ENCODE data around the gene SLC8A1. TPM values are rescaled to one million over a fixed set of nuclear protein-coding genes. Genes with fewer than 3 reads are reported as not detected.

SLC8A1 gene
- total RNA-seq, 1 experiment from 2014 or later: 1.6 TPM

DNA sequence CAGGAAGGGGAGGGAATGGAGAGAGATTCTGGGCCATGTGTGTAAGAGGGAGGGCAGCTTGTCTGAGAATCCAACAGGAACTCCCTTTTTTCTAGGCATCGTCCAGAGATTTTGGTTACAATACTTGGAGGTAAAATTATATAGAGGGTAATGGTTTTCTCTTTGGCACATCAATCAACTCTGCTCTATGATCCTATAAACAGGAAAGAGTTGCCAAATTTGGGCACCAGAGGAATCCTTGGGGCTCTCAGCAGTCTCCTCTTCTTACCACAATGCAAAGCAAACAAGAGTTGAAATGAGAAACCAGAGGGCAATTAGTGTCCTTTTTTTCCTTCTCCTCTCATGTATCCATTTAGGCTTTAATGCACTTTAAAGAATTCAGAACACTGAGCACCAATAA, 243.4 kb downstream of the SLC8A1 start:
- DNase-seq (ENCODE audit: unreplicated experiment): no peak
- Mint-ChIP-seq H3K9me3 (ENCODE audit: unreplicated experiment) (no peaks in the 10 kb centered on the region), H3K4me1 (ENCODE audit: insufficient read depth, unreplicated experiment) (no peaks in the 10 kb centered on the region), H3K27ac (ENCODE audit: low read depth, unreplicated experiment) (no peak overlapping the region), H3K36me3 (ENCODE audit: insufficient read depth, unreplicated experiment) (peaks cover 6% of the 10 kb centered on the region), H3K27me3 (ENCODE audit: insufficient read depth, unreplicated experiment) (no peaks in the 10 kb centered on the region), H3K4me3 (ENCODE audit: unreplicated experiment) (no peak overlapping the region)
- TF ChIP-seq, protein P1, sequence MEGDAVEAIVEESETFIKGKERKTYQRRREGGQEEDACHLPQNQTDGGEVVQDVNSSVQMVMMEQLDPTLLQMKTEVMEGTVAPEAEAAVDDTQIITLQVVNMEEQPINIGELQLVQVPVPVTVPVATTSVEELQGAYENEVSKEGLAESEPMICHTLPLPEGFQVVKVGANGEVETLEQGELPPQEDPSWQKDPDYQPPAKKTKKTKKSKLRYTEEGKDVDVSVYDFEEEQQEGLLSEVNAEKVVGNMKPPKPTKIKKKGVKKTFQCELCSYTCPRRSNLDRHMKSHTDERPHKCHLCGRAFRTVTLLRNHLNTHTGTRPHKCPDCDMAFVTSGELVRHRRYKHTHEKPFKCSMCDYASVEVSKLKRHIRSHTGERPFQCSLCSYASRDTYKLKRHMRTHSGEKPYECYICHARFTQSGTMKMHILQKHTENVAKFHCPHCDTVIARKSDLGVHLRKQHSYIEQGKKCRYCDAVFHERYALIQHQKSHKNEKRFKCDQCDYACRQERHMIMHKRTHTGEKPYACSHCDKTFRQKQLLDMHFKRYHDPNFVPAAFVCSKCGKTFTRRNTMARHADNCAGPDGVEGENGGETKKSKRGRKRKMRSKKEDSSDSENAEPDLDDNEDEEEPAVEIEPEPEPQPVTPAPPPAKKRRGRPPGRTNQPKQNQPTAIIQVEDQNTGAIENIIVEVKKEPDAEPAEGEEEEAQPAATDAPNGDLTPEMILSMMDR (IDR thresholded peaks at IDR 0.05; ENCODE audit: unreplicated experiment): no peak
- no TSS peak for BruUV-seq (replicated peaks)
- intact Hi-C loops (cut with micrococcal nuclease): no loop called here
- ChIA-PET CTCF (interaction anchor here (0.5 to 1.0 kb wide), 2 partner anchors 347 to 420 kb away, joined by 4 read pairs; no protein-coding TSS in a partner anchor), POLR2A (interaction anchor here (0.7 kb wide), 1 partner anchor 176 kb away, joined by 3 read pairs; no protein-coding TSS in a partner anchor)

DNA sequence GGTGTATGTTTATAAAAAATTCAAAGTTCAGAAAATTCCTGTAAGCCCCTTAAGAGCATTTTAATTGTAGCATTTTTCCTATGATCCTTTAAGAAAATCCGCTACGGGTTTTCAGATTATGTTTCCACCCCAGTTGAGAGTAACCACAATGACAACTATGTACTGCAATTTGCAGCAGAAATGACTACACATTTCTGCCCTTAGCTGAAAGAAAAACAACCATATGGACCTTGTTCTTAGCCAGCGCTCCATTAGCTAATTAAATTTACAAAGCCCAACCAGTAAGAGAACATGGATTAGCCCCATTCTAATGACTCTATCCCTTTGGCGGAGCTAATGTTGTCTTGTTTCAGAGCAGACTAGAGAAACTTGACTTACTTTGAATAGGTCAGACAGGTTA, 247.6 kb downstream of the SLC8A1 start:
- Mint-ChIP-seq H3K27me3 (ENCODE audit: insufficient read depth, unreplicated experiment) (no peaks in the 10 kb centered on the region), H3K4me3 (ENCODE audit: unreplicated experiment) (no peak overlapping the region), H3K9me3 (ENCODE audit: unreplicated experiment) (no peaks in the 10 kb centered on the region), H3K27ac (ENCODE audit: low read depth, unreplicated experiment) (no peak overlapping the region), H3K36me3 (ENCODE audit: insufficient read depth, unreplicated experiment) (peaks cover 6% of the 10 kb centered on the region), H3K4me1 (ENCODE audit: insufficient read depth, unreplicated experiment) (peaks cover 4% of the 10 kb centered on the region)
- no TSS peak for BruUV-seq (replicated peaks)
- CTCF ChIA-PET: interaction anchor here (0.6 to 0.8 kb wide), 4 partner anchors 9 to 359 kb away, joined by 3 to 5 read pairs (median 3); no protein-coding TSS in a partner anchor
- TF ChIP-seq, protein P1 (IDR thresholded peaks at IDR 0.05; ENCODE audit: unreplicated experiment): no peak
- no peak for DNase-seq (ENCODE audit: unreplicated experiment)
- POLR2A ChIA-PET: no interaction called here
- intact Hi-C loops (cut with micrococcal nuclease): no loop called here

DNA sequence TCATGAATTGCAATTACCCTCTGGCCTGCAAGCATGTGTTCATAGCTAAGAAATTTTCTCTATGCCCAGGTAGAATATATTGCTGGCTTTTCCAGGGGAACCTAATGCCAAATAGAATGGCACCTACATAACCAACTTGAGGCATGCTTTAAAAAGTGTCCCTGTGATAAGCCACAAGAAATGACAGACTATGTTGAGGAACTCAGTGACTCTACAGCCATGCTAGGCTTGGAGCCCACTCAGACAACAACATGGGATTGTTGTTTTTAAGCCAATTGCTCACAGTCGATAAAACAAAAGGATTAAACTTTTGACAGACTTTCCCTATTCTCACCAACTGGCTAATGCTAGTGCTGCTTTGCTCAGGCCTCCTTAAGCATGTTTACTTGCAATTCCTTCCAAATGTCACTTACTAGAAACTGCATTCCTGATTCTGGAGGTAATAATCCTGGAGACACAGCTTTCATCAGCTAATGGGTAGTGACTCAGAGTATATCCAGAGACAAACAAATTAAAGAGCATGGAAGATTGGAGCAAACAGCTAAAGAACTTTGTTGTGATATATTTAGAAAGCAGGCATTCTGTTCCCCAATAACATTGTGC, 249.0 kb downstream of the SLC8A1 start:
- TF ChIP-seq, protein P1 (IDR thresholded peaks at IDR 0.05; ENCODE audit: unreplicated experiment): no peak
- ChIA-PET POLR2A (interaction anchor here (0.5 kb wide), 1 partner anchor 286 kb away, joined by 3 read pairs; no protein-coding TSS in a partner anchor), CTCF (interaction anchor here (0.7 to 2.5 kb wide), 3 partner anchors 10 to 1495 kb away, joined by 3 to 11 read pairs (median 3); no protein-coding TSS in a partner anchor)
- no peak for DNase-seq (ENCODE audit: unreplicated experiment)
- Mint-ChIP-seq H3K4me3 (ENCODE audit: unreplicated experiment) (no peak overlapping the region), H3K9me3 (ENCODE audit: unreplicated experiment) (no peaks in the 10 kb centered on the region), H3K36me3 (ENCODE audit: insufficient read depth, unreplicated experiment) (peaks cover 6% of the 10 kb centered on the region), H3K27me3 (ENCODE audit: insufficient read depth, unreplicated experiment) (no peaks in the 10 kb centered on the region), H3K27ac (ENCODE audit: low read depth, unreplicated experiment) (no peak overlapping the region), H3K4me1 (ENCODE audit: insufficient read depth, unreplicated experiment) (peaks cover 4% of the 10 kb centered on the region)
- intact Hi-C loops (cut with micrococcal nuclease): no loop called here
- no TSS peak for BruUV-seq (replicated peaks)

DNA sequence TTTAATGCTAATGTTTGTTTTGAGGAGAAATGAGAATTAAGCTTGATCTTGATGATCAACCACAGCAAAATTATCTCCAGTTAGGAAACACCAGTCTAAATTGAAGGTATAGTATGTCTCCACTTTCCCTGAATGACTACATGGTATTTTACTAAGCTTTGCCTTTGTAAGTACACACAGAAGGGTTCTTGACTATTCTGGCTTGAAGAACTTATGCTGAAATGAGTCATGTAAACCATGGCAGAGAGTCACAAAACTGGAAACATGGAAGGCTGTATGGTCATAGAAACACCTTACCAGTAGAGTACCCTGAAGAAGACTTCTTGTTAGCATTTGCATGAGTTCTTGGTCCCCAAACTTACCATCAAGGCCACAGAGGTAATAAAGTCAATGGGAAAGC, 250.5 kb downstream of the SLC8A1 start:
- Mint-ChIP-seq H3K27me3 (ENCODE audit: insufficient read depth, unreplicated experiment) (no peaks in the 10 kb centered on the region), H3K36me3 (ENCODE audit: insufficient read depth, unreplicated experiment) (peaks cover 6% of the 10 kb centered on the region), H3K4me3 (ENCODE audit: unreplicated experiment) (no peak overlapping the region), H3K4me1 (ENCODE audit: insufficient read depth, unreplicated experiment) (peaks cover 4% of the 10 kb centered on the region), H3K27ac (ENCODE audit: low read depth, unreplicated experiment) (no peak overlapping the region), H3K9me3 (ENCODE audit: unreplicated experiment) (no peaks in the 10 kb centered on the region)
- no peak for DNase-seq (ENCODE audit: unreplicated experiment)
- TF ChIP-seq, protein P1 (IDR thresholded peaks at IDR 0.05; ENCODE audit: unreplicated experiment): no peak
- intact Hi-C loops (cut with micrococcal nuclease): no loop called here
- no TSS peak for BruUV-seq (replicated peaks)
- CTCF ChIA-PET: interaction anchor here (1.2 to 2.5 kb wide), 2 partner anchors 8 to 12 kb away, joined by 5 to 11 read pairs; no protein-coding TSS in a partner anchor
- POLR2A ChIA-PET: no interaction called here
